GM12878 (cell line): Measurements from ENCODE around the gene NASP. TPM values are rescaled to one million over a fixed set of nuclear protein-coding genes. Genes with fewer than 3 reads are reported as not detected.

Experiments
- ATAC-seq: fragments of 200-7000 bp; cut with Tn5 transposase; 3 replicates; pipeline ENCODE4 v1.9.1; 2020; ENCODE audit warnings: mild to moderate bottlenecking, moderate library complexity
- BruUV-seq: library from RNA; stranded (reverse); fragments of 400-500 nt; replicated peaks from 2 replicates; lab custom pipeline; 2021; lab: Mats Ljungman, UMichigan
- CTCF ChIA-PET: fragments of 300-600 bp; sonication (Branson Sonifier 250); formaldehyde crosslinking; extraction: SDS; loops from one replicate; lab custom pipeline; 2021; ENCODE audit warnings: inconsistent platforms; lab: Yijun Ruan, JAX
- POLR2A ChIA-PET: fragments of 350-600 bp; formaldehyde crosslinking; extraction: SDS; loops from one replicate; lab custom pipeline; 2021; ENCODE audit warnings: inconsistent platforms; lab: Charles Lee
- RAD21 ChIA-PET: fragments of 300-600 bp; sonication (Branson Sonifier 250); formaldehyde crosslinking; loops from one replicate; lab custom pipeline; 2023; ENCODE audit warnings: antibody characterized with exemption; ENCODE audit not compliant: unreplicated experiment; lab: Charles Lee
- SMC1A ChIA-PET: fragments of 300-600 bp; sonication (Branson Sonifier 250); formaldehyde crosslinking; loops from one replicate; lab custom pipeline; 2023; ENCODE audit not compliant: unreplicated experiment, uncharacterized antibody; lab: Charles Lee
- DNase-seq: peaks from one replicate; pipeline ENCODE4 v3.0.0-alpha.2; 2011; ENCODE audit warnings: low read depth, low spot score
- FAIRE-seq: peaks from 3 replicates; lab custom pipeline; 2011; peaks lifted over from hg19 to GRCh38; lab: Jason Lieb, UNC
- H2AFZ ChIP-seq: 2 replicates; pipeline ENCODE4 v1.6.0; 2011; ENCODE audit warnings: low read depth, low read length, control low read depth; ENCODE audit not compliant: control insufficient read depth
- H3K27ac ChIP-seq: 2 replicates; pipeline ENCODE4 v1.5.1; 2011; ENCODE audit warnings: control low read depth; ENCODE audit not compliant: control insufficient read depth, insufficient read depth
- H3K27me3 ChIP-seq, 2 experiments: replicated peaks in 1 of 2; 2 replicates each; pipeline versions ENCODE4 v1.6.0 to v1.6.1; 2011; ENCODE audit warnings: low read length in 1 of 2; ENCODE audit not compliant: control insufficient read depth in 2 of 2, insufficient read depth in 2 of 2
- H3K36me3 ChIP-seq, 2 experiments: 2 replicates each; pipeline ENCODE4 v1.5.1; 2011; ENCODE audit warnings: low read length in 1 of 2; ENCODE audit not compliant: control insufficient read depth in 2 of 2, insufficient read depth in 2 of 2
- H3K4me1 ChIP-seq: 2 replicates; pipeline ENCODE4 v1.6.1; 2011; ENCODE audit warnings: mild to moderate bottlenecking, low read length, moderate library complexity, mixed read lengths; ENCODE audit not compliant: control insufficient read depth, insufficient read depth
- H3K4me2 ChIP-seq: 2 replicates; pipeline ENCODE4 v1.6.0; 2011; ENCODE audit warnings: control low read depth; ENCODE audit not compliant: control insufficient read depth, insufficient read depth
- H3K4me3 ChIP-seq: fragments of 200-600 bp; sonication (generic); 2 replicates; pipeline ENCODE4 v1.5.1; 2016
- H3K79me2 ChIP-seq: 2 replicates; pipeline ENCODE4 v1.6.0; 2011; ENCODE audit warnings: low read length; ENCODE audit not compliant: control insufficient read depth, insufficient read depth
- H3K9ac ChIP-seq: 2 replicates; pipeline ENCODE4 v1.8.0; 2011; ENCODE audit warnings: low read length, control low read depth, mixed read lengths; ENCODE audit not compliant: control insufficient read depth, insufficient read depth
- H3K9me3 ChIP-seq: replicated peaks from 3 replicates; pipeline ENCODE4 v1.5.1; 2011; ENCODE audit warnings: mild to moderate bottlenecking, low read length; ENCODE audit not compliant: control insufficient read depth, insufficient read depth
- H4K20me1 ChIP-seq: 2 replicates; pipeline ENCODE4 v1.6.0; 2011; ENCODE audit not compliant: control insufficient read depth, insufficient read depth
- CBX5 ChIP-seq: sonication (generic); IDR thresholded peaks from 2 replicates; pipeline ENCODE4 v1.6.1; 2016; ENCODE audit warnings: low read depth, moderate library complexity, mild to moderate bottlenecking, inconsistent platforms
- CHD4 ChIP-seq: fragments of 200-600 bp; sonication (generic); IDR thresholded peaks from 2 replicates; pipeline ENCODE4 v1.6.1; 2016; ENCODE audit warnings: mild to moderate bottlenecking
- CREM ChIP-seq: IDR thresholded peaks from 2 replicates; pipeline ENCODE4 v1.6.1; 2014; ENCODE audit warnings: antibody characterized with exemption, low read depth
- GABPA ChIP-seq: IDR thresholded peaks from 2 replicates; pipeline ENCODE4 v1.6.1; 2014; ENCODE audit warnings: antibody characterized with exemption, low read depth, mild to moderate bottlenecking, inconsistent platforms
- KDM1A ChIP-seq: fragments of 200-600 bp; sonication (generic); IDR thresholded peaks from 2 replicates; pipeline ENCODE4 v1.6.1; 2016; ENCODE audit warnings: borderline replicate concordance
- NFYA ChIP-seq: IDR thresholded peaks from 2 replicates; pipeline ENCODE4 v1.6.1; 2011; ENCODE audit warnings: low read depth, mild to moderate bottlenecking, low read length, improper control_type of control experiment, borderline replicate concordance
- PAX5 ChIP-seq: IDR thresholded peaks from 2 replicates; pipeline ENCODE4 v1.6.1; 2011; ENCODE audit warnings: low read depth, low read length, borderline replicate concordance
- PML ChIP-seq: IDR thresholded peaks from 2 replicates; pipeline ENCODE4 v1.6.1; 2012; ENCODE audit warnings: low read length, inconsistent platforms
- POLR2AphosphoS2 ChIP-seq: IDR thresholded peaks from 2 replicates; pipeline ENCODE4 v1.6.1; 2011; ENCODE audit warnings: low read depth, mild to moderate bottlenecking, low read length, improper control_type of control experiment, moderate library complexity
- RCOR1 ChIP-seq: conservative IDR thresholded peaks from 2 replicates; pipeline ENCODE4 v1.6.1; 2012; ENCODE audit warnings: low read depth, low read length, improper control_type of control experiment
- TARDBP ChIP-seq: IDR thresholded peaks from 2 replicates; pipeline ENCODE4 v1.6.1; 2016; ENCODE audit warnings: borderline replicate concordance
- YBX1 ChIP-seq: fragments of 450-650 bp; IDR thresholded peaks from 2 replicates; pipeline ENCODE4 v1.6.1; 2016; ENCODE audit warnings: antibody characterized with exemption
- ZBED1 ChIP-seq: IDR thresholded peaks from 2 replicates; pipeline ENCODE4 v1.6.1; 2016; ENCODE audit warnings: borderline replicate concordance
- WGBS: methylation state at CpG from one replicate; pipeline ENCODE4 v1.1.6; 2016; ENCODE audit warnings: low lambda C conversion rate; ENCODE audit not compliant: insufficient replicate concordance, insufficient coverage; ENCODE audit errors: missing lambda C conversion rate; 5-methylcytosine and 5-hydroxymethylcytosine counted together
- in situ Hi-C: fragments of 300-500 bp; cut with MboI; formaldehyde crosslinking; loops from 9 replicates; pipeline ENCODE4 v1.14.3; 2018; ENCODE audit warnings: mixed read lengths
- intact Hi-C: fragments of 100-400 bp; cut with micrococcal nuclease; formaldehyde crosslinking; loops from one replicate; pipeline ENCODE4 v1.14.2; 2022; ENCODE audit not compliant: unreplicated experiment
- polyA plus RNA-seq, 11 experiments: library from polyadenylated mRNA; depleted of rRNA in 4 of 11; unstranded in 6 of 11; stranded (reverse) in 5 of 11; fragments of >200 nt; fragmentation: Nextera tagmentation in 4 of 11; fragmentation: Illumina TruSeq in 1 of 11; extraction: Ambion mirVana in 4 of 11; extraction: Trizol in 1 of 11; gene quantifications; 1 replicate in 1 of 11; 2 replicates in 10 of 11; pipeline versions ENCODE4 v1.2.1 to v1.2.3, GENCODE V29; 2011 to 2016; ENCODE audit warnings: inconsistent platforms in 2 of 11, missing spikeins in 2 of 11, low read depth in 1 of 11
- total RNA-seq, 4 experiments: library from RNA; depleted of rRNA in 3 of 4; stranded (reverse); fragments of >200 nt in 3 of 4; fragmentation: Illumina TruSeq in 1 of 4; extraction: Trizol in 1 of 4; gene quantifications; 2 replicates each; pipeline versions ENCODE4 v1.2.1 to v1.2.3, GENCODE V29; 2013 to 2021
- TF ChIP-seq, protein P1 (sequence below): IDR thresholded peaks from 2 replicates; pipeline ENCODE4 v1.6.1; 2011; ENCODE audit warnings: borderline replicate concordance, low read depth, mild to moderate bottlenecking, moderate library complexity, low read length; ENCODE audit not compliant: insufficient read depth, poor library complexity, severe bottlenecking
- TF ChIP-seq, protein P2 (sequence below): fragments of 450-650 bp; formaldehyde crosslinking; IDR thresholded peaks from 2 replicates; pipeline ENCODE4 v1.4.0; 2020; ENCODE audit warnings: mild to moderate bottlenecking, moderate library complexity
- TF ChIP-seq, protein P3 (sequence below): fragments of 450-650 bp; IDR thresholded peaks from 2 replicates; pipeline ENCODE4 v1.6.1; 2017; ENCODE audit warnings: borderline replicate concordance
- TF ChIP-seq, protein P4 (sequence below): IDR thresholded peaks from 2 replicates; pipeline ENCODE4 v1.6.1; 2012; ENCODE audit warnings: low read depth, low read length, improper control_type of control experiment

Gene NASP
- total and polyA plus RNA-seq, 10 of the 15 experiments (the other 5 are each of a cell fraction or from before 2014, with no cell fraction given) = 111 to 321 (median 205) TPM

DNA sequence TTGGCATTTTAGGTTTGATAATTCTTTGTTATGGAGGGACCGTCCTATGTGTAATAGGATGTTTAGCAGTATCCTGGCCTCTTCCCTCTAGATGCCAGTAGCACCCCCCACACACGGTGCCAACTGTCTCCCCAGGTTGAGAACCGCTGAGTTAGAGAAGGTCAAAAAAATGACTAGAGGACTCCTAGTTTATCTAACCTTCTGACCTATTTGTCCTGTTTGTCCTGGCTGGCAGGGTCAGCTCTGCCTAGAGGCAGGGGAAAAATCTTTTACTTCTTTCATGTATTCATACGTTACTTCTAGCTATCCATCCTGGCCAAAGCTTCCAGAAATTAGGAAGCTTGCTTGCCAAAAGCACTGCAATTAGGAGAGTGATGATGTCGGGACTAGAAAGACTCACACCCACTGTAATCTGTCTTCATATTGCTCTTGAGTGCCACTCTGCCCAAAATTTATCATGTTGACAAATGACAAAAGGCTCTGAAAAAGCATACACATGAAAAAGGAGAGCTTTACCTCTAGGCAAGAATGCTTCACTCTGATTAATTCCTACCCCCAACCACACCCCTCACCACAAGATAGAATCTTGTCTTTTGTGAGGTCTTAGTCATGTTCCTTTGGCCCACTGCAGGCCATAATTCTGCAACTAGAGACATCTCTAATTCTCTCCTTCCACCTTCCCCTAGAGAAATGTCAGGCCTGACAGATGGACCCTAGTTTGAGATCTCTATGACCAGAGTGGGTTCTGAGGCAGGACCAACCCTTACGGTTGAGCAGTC is 47.7 kb upstream of the NASP start:
- no peak; the same call in 2 of the 3 replicates for ATAC-seq
- H2AFZ ChIP-seq = no peak overlapping the region
- no peaks in the 10 kb centered on the region for H4K20me1 ChIP-seq
- TF ChIP-seq, protein P1, sequence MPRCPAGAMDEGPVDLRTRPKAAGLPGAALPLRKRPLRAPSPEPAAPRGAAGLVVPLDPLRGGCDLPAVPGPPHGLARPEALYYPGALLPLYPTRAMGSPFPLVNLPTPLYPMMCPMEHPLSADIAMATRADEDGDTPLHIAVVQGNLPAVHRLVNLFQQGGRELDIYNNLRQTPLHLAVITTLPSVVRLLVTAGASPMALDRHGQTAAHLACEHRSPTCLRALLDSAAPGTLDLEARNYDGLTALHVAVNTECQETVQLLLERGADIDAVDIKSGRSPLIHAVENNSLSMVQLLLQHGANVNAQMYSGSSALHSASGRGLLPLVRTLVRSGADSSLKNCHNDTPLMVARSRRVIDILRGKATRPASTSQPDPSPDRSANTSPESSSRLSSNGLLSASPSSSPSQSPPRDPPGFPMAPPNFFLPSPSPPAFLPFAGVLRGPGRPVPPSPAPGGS = no peak
- TF ChIP-seq, protein P2, sequence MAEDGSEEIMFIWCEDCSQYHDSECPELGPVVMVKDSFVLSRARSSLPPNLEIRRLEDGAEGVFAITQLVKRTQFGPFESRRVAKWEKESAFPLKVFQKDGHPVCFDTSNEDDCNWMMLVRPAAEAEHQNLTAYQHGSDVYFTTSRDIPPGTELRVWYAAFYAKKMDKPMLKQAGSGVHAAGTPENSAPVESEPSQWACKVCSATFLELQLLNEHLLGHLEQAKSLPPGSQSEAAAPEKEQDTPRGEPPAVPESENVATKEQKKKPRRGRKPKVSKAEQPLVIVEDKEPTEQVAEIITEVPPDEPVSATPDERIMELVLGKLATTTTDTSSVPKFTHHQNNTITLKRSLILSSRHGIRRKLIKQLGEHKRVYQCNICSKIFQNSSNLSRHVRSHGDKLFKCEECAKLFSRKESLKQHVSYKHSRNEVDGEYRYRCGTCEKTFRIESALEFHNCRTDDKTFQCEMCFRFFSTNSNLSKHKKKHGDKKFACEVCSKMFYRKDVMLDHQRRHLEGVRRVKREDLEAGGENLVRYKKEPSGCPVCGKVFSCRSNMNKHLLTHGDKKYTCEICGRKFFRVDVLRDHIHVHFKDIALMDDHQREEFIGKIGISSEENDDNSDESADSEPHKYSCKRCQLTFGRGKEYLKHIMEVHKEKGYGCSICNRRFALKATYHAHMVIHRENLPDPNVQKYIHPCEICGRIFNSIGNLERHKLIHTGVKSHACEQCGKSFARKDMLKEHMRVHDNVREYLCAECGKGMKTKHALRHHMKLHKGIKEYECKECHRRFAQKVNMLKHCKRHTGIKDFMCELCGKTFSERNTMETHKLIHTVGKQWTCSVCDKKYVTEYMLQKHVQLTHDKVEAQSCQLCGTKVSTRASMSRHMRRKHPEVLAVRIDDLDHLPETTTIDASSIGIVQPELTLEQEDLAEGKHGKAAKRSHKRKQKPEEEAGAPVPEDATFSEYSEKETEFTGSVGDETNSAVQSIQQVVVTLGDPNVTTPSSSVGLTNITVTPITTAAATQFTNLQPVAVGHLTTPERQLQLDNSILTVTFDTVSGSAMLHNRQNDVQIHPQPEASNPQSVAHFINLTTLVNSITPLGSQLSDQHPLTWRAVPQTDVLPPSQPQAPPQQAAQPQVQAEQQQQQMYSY = no peak
- TF ChIP-seq ZBED1 = no peak
- no peak for TF ChIP-seq YBX1
- no peak for TF ChIP-seq NFYA
- no peak for TF ChIP-seq POLR2AphosphoS2
- TF ChIP-seq, protein P3, sequence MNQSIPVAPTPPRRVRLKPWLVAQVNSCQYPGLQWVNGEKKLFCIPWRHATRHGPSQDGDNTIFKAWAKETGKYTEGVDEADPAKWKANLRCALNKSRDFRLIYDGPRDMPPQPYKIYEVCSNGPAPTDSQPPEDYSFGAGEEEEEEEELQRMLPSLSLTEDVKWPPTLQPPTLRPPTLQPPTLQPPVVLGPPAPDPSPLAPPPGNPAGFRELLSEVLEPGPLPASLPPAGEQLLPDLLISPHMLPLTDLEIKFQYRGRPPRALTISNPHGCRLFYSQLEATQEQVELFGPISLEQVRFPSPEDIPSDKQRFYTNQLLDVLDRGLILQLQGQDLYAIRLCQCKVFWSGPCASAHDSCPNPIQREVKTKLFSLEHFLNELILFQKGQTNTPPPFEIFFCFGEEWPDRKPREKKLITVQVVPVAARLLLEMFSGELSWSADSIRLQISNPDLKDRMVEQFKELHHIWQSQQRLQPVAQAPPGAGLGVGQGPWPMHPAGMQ = no peak
- no peak for TF ChIP-seq RCOR1
- TF ChIP-seq TARDBP = no peak
- TF ChIP-seq CREM = no peak
- no peak for TF ChIP-seq PML
- TF ChIP-seq, protein P4, sequence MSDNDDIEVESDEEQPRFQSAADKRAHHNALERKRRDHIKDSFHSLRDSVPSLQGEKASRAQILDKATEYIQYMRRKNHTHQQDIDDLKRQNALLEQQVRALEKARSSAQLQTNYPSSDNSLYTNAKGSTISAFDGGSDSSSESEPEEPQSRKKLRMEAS = no peak
- TF ChIP-seq KDM1A = no peak
- TF ChIP-seq CBX5 = no peak
- TF ChIP-seq PAX5 = no peak
- no peak for TF ChIP-seq GABPA
- no peak for TF ChIP-seq CHD4
- H3K4me3 ChIP-seq = no peak overlapping the region
- CTCF ChIA-PET = interaction anchor here (1.0 to 2.9 kb wide), 4 partner anchors 15 to 24 kb away, joined by 3 to 8 read pairs (median 4); partner anchors contain the start of genes AKR1A1 and PRDX1
- no peak for DNase-seq
- SMC1A ChIA-PET = interaction anchor here (0.7 to 1.3 kb wide), 5 partner anchors 10 to 162 kb away, joined by 3 to 4 read pairs (median 3); no protein-coding TSS in a partner anchor
- FAIRE-seq = peak; percentile 38
- H3K4me2 ChIP-seq = no peak overlapping the region
- H3K27ac ChIP-seq = no peak overlapping the region
- BruUV-seq = no TSS peak
- WGBS = 95% methylated on average over 6 of the region's 6 CpGs
- no peak overlapping the region for H3K9ac ChIP-seq
- no peaks in the 10 kb centered on the region for H3K79me2 ChIP-seq
- RAD21 ChIA-PET = no interaction called here
- POLR2A ChIA-PET = interaction anchor here (1.3 to 2.6 kb wide), 4 partner anchors 10 to 18 kb away, joined by 6 to 9 read pairs (median 8); partner anchors contain the start of gene PRDX1
- H3K9me3 ChIP-seq = no peaks in the 10 kb centered on the region
- H3K36me3 ChIP-seq = no peaks in the 10 kb centered on the region
- no peaks in the 10 kb centered on the region for H3K27me3 ChIP-seq
- H3K4me1 ChIP-seq = no peaks in the 10 kb centered on the region
- intact Hi-C loops = no loop called here
- in situ Hi-C loops = no loop called here
